Calu3 (cell line): ENCODE measurements around the gene CALN1. TPM values are rescaled to one million over a fixed set of nuclear protein-coding genes. Genes with fewer than 3 reads are reported as not detected.

ENCODE experiments used
- BruUV-seq: library from RNA; stranded (reverse); fragments of 400-500 nt; replicated peaks from 2 replicates; lab custom pipeline; 2021; lab: Mats Ljungman, UMichigan
- CTCF ChIA-PET: fragments of 300-600 bp; sonication (Branson Sonifier 250); formaldehyde crosslinking; loops from one replicate; lab custom pipeline; 2022; ENCODE audit warnings: antibody characterized with exemption; lab: Charles Lee
- DNase-seq: peaks from one replicate; pipeline ENCODE4 v3.0.0; 2022
- H3K27ac Mint-ChIP-seq: one replicate; pipeline ENCODE4 v1.8.0; 2022; ENCODE audit warnings: mixed read lengths; ENCODE audit not compliant: unreplicated experiment
- H3K27me3 Mint-ChIP-seq: one replicate; pipeline ENCODE4 v1.8.0; 2022; ENCODE audit warnings: mixed read lengths; ENCODE audit not compliant: unreplicated experiment
- H3K36me3 Mint-ChIP-seq: one replicate; pipeline ENCODE4 v1.8.0; 2022; ENCODE audit warnings: mild to moderate bottlenecking, moderate library complexity, mixed read lengths; ENCODE audit not compliant: insufficient read depth, unreplicated experiment
- H3K4me1 Mint-ChIP-seq: one replicate; pipeline ENCODE4 v1.8.0; 2022; ENCODE audit warnings: mild to moderate bottlenecking, low read depth, mixed read lengths; ENCODE audit not compliant: unreplicated experiment
- H3K4me3 Mint-ChIP-seq: one replicate; pipeline ENCODE4 v1.8.0; 2022; ENCODE audit warnings: mild to moderate bottlenecking, low read depth, moderate library complexity, mixed read lengths; ENCODE audit not compliant: unreplicated experiment
- H3K9me3 Mint-ChIP-seq: one replicate; pipeline ENCODE4 v1.8.0; 2022; ENCODE audit warnings: low read depth, mixed read lengths; ENCODE audit not compliant: unreplicated experiment
- CTCF ChIP-seq: fragments of 200-600 bp; IDR thresholded peaks from one replicate; pipeline ENCODE4 v1.8.0; 2022; ENCODE audit warnings: antibody characterized with exemption; ENCODE audit not compliant: unreplicated experiment
- intact Hi-C: fragments of 100-400 bp; cut with micrococcal nuclease; formaldehyde crosslinking; loops from one replicate; pipeline ENCODE4 v1.10.0; 2022; ENCODE audit not compliant: unreplicated experiment
- total RNA-seq: library from RNA; stranded (reverse); gene quantifications from 2 replicates; pipeline ENCODE4 v1.2.3, GENCODE V29; 2022

CALN1 gene
- total RNA-seq, 1 experiment from 2014 or later = not detected

GRCh38 chr7:71842381-71842780 is 569.8 kb downstream of the CALN1 start:
- H3K9me3 Mint-ChIP-seq = peaks cover 5% of the 10 kb centered on the region
- no peaks in the 10 kb centered on the region for H3K27me3 Mint-ChIP-seq
- intact Hi-C loops = no loop called here
- CTCF ChIA-PET = no interaction called here
- no peaks in the 10 kb centered on the region for H3K36me3 Mint-ChIP-seq
- no peaks in the 10 kb centered on the region for H3K4me1 Mint-ChIP-seq
- H3K27ac Mint-ChIP-seq = no peak overlapping the region
- DNase-seq = no peak
- no peak overlapping the region for H3K4me3 Mint-ChIP-seq
- no peak for TF ChIP-seq CTCF
- no TSS peak for BruUV-seq

GRCh38 chr7:71835056-71835455 is 577.1 kb downstream of the CALN1 start:
- CTCF ChIA-PET = no interaction called here
- TF ChIP-seq CTCF = no peak
- BruUV-seq = no TSS peak
- H3K4me3 Mint-ChIP-seq = no peak overlapping the region
- intact Hi-C loops = no loop called here
- peaks cover 13% of the 10 kb centered on the region for H3K9me3 Mint-ChIP-seq
- H3K27ac Mint-ChIP-seq = no peak overlapping the region
- H3K36me3 Mint-ChIP-seq = no peaks in the 10 kb centered on the region
- no peaks in the 10 kb centered on the region for H3K4me1 Mint-ChIP-seq
- H3K27me3 Mint-ChIP-seq = no peaks in the 10 kb centered on the region
- no peak for DNase-seq

GRCh38 chr7:71829515-71829914 is 582.6 kb downstream of the CALN1 start:
- H3K4me1 Mint-ChIP-seq = no peaks in the 10 kb centered on the region
- CTCF ChIA-PET = no interaction called here
- no peak overlapping the region for H3K27ac Mint-ChIP-seq
- DNase-seq = no peak
- no peak for TF ChIP-seq CTCF
- no TSS peak for BruUV-seq
- no peak overlapping the region for H3K4me3 Mint-ChIP-seq
- H3K36me3 Mint-ChIP-seq = no peaks in the 10 kb centered on the region
- H3K27me3 Mint-ChIP-seq = no peaks in the 10 kb centered on the region
- H3K9me3 Mint-ChIP-seq = peaks cover 9% of the 10 kb centered on the region
- intact Hi-C loops = no loop called here

GRCh38 chr7:71828361-71828760 is 583.8 kb downstream of the CALN1 start:
- no peak for TF ChIP-seq CTCF
- no peak for DNase-seq
- Mint-ChIP-seq H3K9me3 (peaks cover 9% of the 10 kb centered on the region), H3K36me3 (no peaks in the 10 kb centered on the region), H3K27me3 (no peaks in the 10 kb centered on the region), H3K4me3 (no peak overlapping the region), H3K27ac (no peak overlapping the region), H3K4me1 (no peaks in the 10 kb centered on the region)
- intact Hi-C loops = no loop called here
- BruUV-seq = no TSS peak
- CTCF ChIA-PET = no interaction called here
